ENCODE measurements around the gene SETDB2.

The SETDB2 gene

GRCh38 chr13:49429121-49429520 lies 15.0 kb upstream of the SETDB2 start:
- FAIRE-seq = no peak

GRCh38 chr13:49435992-49436391 lies 8.1 kb upstream of the SETDB2 start:
- no peak for FAIRE-seq

- FAIRE-seq = peak; percentile 60
These were observed 7.2 kb upstream of the SETDB2 start for GRCh38 chr13:49436890-49437289.

GRCh38 chr13:49437705-49438104 lies 6.4 kb upstream of the SETDB2 start:
- FAIRE-seq = no peak

- no peak for FAIRE-seq
These were observed 4.5 kb upstream of the SETDB2 start for GRCh38 chr13:49439609-49440008.

- FAIRE-seq = no peak
These were observed 2.8 kb upstream of the SETDB2 start for GRCh38 chr13:49441312-49441711.

- no peak for FAIRE-seq
These were observed 2.2 kb upstream of the SETDB2 start for GRCh38 chr13:49441846-49442245.

GRCh38 chr13:49443357-49443703 lies 744 bp upstream of the SETDB2 start:
- FAIRE-seq = no peak

GRCh38 chr13:49444524-49445395 lies 686 bp downstream of the SETDB2 start:
- peak; percentile 99 for FAIRE-seq

GRCh38 chr13:49446473-49446872 lies 2.4 kb downstream of the SETDB2 start:
- no peak for FAIRE-seq

GRCh38 chr13:49448753-49449152 lies 4.7 kb downstream of the SETDB2 start:
- no peak for FAIRE-seq

- FAIRE-seq = no peak
These were observed 6.2 kb downstream of the SETDB2 start for GRCh38 chr13:49450105-49450819.

GRCh38 chr13:49452725-49453457 lies 8.8 kb downstream of the SETDB2 start:
- FAIRE-seq = no peak

GRCh38 chr13:49453465-49453864 lies 9.4 kb downstream of the SETDB2 start:
- FAIRE-seq = no peak

- FAIRE-seq = no peak
These were observed 10.4 kb downstream of the SETDB2 start for GRCh38 chr13:49454388-49455006.

GRCh38 chr13:49455007-49455398 lies 10.9 kb downstream of the SETDB2 start:
- no peak for FAIRE-seq

- no peak for FAIRE-seq
These were observed 12.1 kb downstream of the SETDB2 start for GRCh38 chr13:49456156-49456555.

- no peak for FAIRE-seq
These were observed 13.1 kb downstream of the SETDB2 start for GRCh38 chr13:49457221-49457620.

- FAIRE-seq = no peak
These were observed 15.5 kb downstream of the SETDB2 start for GRCh38 chr13:49459580-49459979.

- no peak for FAIRE-seq
These were observed 20.0 kb downstream of the SETDB2 start for GRCh38 chr13:49464085-49464484.

GRCh38 chr13:49464621-49465325 lies 20.7 kb downstream of the SETDB2 start:
- no peak for FAIRE-seq

GRCh38 chr13:49466292-49466838 lies 22.3 kb downstream of the SETDB2 start:
- FAIRE-seq = no peak

Data from G401.6 (cell line).